Colonic mucosa (tissue), 4 donors: ENCODE results near the gene LRATD1. TPM values are rescaled to one million over a fixed set of nuclear protein-coding genes. Genes with fewer than 3 reads are reported as not detected.
"Not testable (repeated sequence)": the region's sequence is repeated elsewhere in the genome, so short reads cannot be mapped to it uniquely, and the experiment has no call there.

Experiments
- DNase-seq: peaks from one replicate; pipeline ENCODE4 v3.0.0-alpha.2; 2020
- H3K27ac ChIP-seq: fragments of 200-600 bp; one replicate; pipeline ENCODE4 v1.8.0; 2021
- H3K27me3 ChIP-seq: fragments of 200-600 bp; one replicate; pipeline ENCODE4 v1.8.0; 2021
- H3K36me3 ChIP-seq: fragments of 200-600 bp; one replicate; pipeline ENCODE4 v1.8.0; 2021
- H3K4me1 ChIP-seq: fragments of 200-600 bp; one replicate; pipeline ENCODE4 v1.8.0; 2021; ENCODE audit warnings: mild to moderate bottlenecking
- H3K4me3 ChIP-seq: fragments of 200-600 bp; one replicate; pipeline ENCODE4 v1.8.0; 2021
- H3K9ac ChIP-seq, 2 donors: one replicate each; pipeline ENCODE4 v1.7.0; 2013; ENCODE audit warnings: control low read depth in 2 of 2, low read depth in 2 of 2, low read length in 2 of 2
- H3K9me3 ChIP-seq: fragments of 200-600 bp; one replicate; pipeline ENCODE4 v1.8.0; 2021
- CTCF ChIP-seq: fragments of 200-600 bp; IDR thresholded peaks from one replicate; pipeline ENCODE4 v1.8.0; 2022; ENCODE audit warnings: antibody characterized with exemption, mild to moderate bottlenecking
- intact Hi-C: fragments of 100-400 bp; cut with DNase I; formaldehyde crosslinking; loops from one replicate; pipeline ENCODE4 v1.14.1; 2022
- total RNA-seq, 2 donors: library from RNA; stranded (reverse); fragmentation: NEBNext Ultra II Directional in 1 of 2; extraction: Animal tissue kit (Norgen Biotek cat#: 25700) in 1 of 2; gene quantifications; one replicate each; pipeline ENCODE4 v1.2.1, GENCODE V29; 2021
- donor health status: healthy.
- donor health status: DM: no; HTN: no; CAD: no.
- donor health status: DM: no; HTN: no; CAD: no.

The LRATD1 gene
- total RNA-seq, 2 donors from 2014 or later = 200 to 227 TPM

- Histone ChIP-seq H3K36me3 (no peaks in the 10 kb centered on the region), H3K9ac (no peak overlapping the region), H3K9me3 (no peaks in the 10 kb centered on the region), H3K27me3 (no peaks in the 10 kb centered on the region), H3K4me1 (no peaks in the 10 kb centered on the region), H3K27ac (no peak overlapping the region), H3K4me3 (no peak overlapping the region)
- no peak for TF ChIP-seq CTCF
- DNase-seq = no peak
- intact Hi-C loops = no loop called here
These were observed 16.2 kb upstream of the LRATD1 start for GRCh38 chr2:14616342-14616741.

- Histone ChIP-seq H3K9me3 (no peaks in the 10 kb centered on the region), H3K27ac (no peak overlapping the region), H3K9ac (no peak overlapping the region), H3K4me1 (no peaks in the 10 kb centered on the region), H3K27me3 (no peaks in the 10 kb centered on the region), H3K4me3 (no peak overlapping the region), H3K36me3 (no peaks in the 10 kb centered on the region)
- intact Hi-C loops = no loop called here
- no peak for TF ChIP-seq CTCF
- DNase-seq = no peak
These were observed 15.6 kb upstream of the LRATD1 start for GRCh38 chr2:14616950-14617349.

GRCh38 chr2:14619441-14619840 is 13.1 kb upstream of the LRATD1 start:
- Histone ChIP-seq H3K9ac (no peak overlapping the region), H3K27ac (no peak overlapping the region), H3K9me3 (no peaks in the 10 kb centered on the region), H3K36me3 (no peaks in the 10 kb centered on the region), H3K27me3 (no peaks in the 10 kb centered on the region), H3K4me1 (no peaks in the 10 kb centered on the region), H3K4me3 (no peak overlapping the region)
- DNase-seq = no peak
- TF ChIP-seq CTCF = no peak
- intact Hi-C loops = no loop called here

- Histone ChIP-seq H3K27me3 (no peaks in the 10 kb centered on the region), H3K9me3 (no peaks in the 10 kb centered on the region), H3K27ac (no peak overlapping the region), H3K9ac (no peak overlapping the region), H3K36me3 (no peaks in the 10 kb centered on the region), H3K4me3 (no peak overlapping the region), H3K4me1 (no peaks in the 10 kb centered on the region)
- no peak for DNase-seq
- intact Hi-C loops = loop anchor here (5.0 kb wide), 1 partner anchor 59 kb away; no protein-coding TSS in a partner anchor
- TF ChIP-seq CTCF = no peak
These were observed 11.4 kb upstream of the LRATD1 start for GRCh38 chr2:14621114-14621513.

GRCh38 chr2:14621906-14622549 is 10.5 kb upstream of the LRATD1 start:
- Histone ChIP-seq H3K9ac (no peak overlapping the region), H3K27me3 (no peaks in the 10 kb centered on the region), H3K36me3 (no peaks in the 10 kb centered on the region), H3K4me1 (peaks cover 2% of the 10 kb centered on the region), H3K9me3 (no peaks in the 10 kb centered on the region), H3K27ac (peak overlapping the region; percentile 54), H3K4me3 (no peak overlapping the region)
- DNase-seq = no peak
- TF ChIP-seq CTCF = no peak
- intact Hi-C loops = loop anchor here (5.0 kb wide), 1 partner anchor 60 kb away; no protein-coding TSS in a partner anchor

- DNase-seq, H3K4me3 ChIP-seq, H3K4me1 ChIP-seq, H3K27me3 ChIP-seq, H3K9ac ChIP-seq, H3K9me3 ChIP-seq, H3K36me3 ChIP-seq: not testable (repeated sequence)
- peak overlapping the region; percentile 54 for H3K27ac ChIP-seq
- intact Hi-C loops = loop anchor here (5.0 kb wide), 1 partner anchor 60 kb away; no protein-coding TSS in a partner anchor
These were observed 10.0 kb upstream of the LRATD1 start for GRCh38 chr2:14622550-14622939.
